Measurements from ENCODE around the gene NR2F2.

The NR2F2 gene

GRCh38 chr15:96345560-96346399, 15.3 kb downstream of the NR2F2 start:
- H3K4me3 ChIP-seq (ENCODE audit: low read length in 2 of 2): peak overlapping the region; percentile 6 to 67
- no peak for DNase-seq (ENCODE audit: low spot score)
- H3K4ac ChIP-seq (ENCODE audit: low read length): no peak overlapping the region
- peak overlapping the region; percentile 88 for H3K4me2 ChIP-seq (ENCODE audit: insufficient read depth, low read length, poor library complexity, severe bottlenecking)
- H3K9me3 ChIP-seq (replicated peaks in 1 of 2; ENCODE audit: control insufficient read depth in 2 of 2, insufficient read depth in 1 of 2, low read depth in 1 of 2, low read length in 2 of 2): no peaks in the 10 kb centered on the region
- peak overlapping the region; percentile 54 for H2AFZ ChIP-seq (ENCODE audit: low read length)
- no peak overlapping the region for H2BK5ac ChIP-seq (ENCODE audit: low read length)
- no peak overlapping the region for H2AK5ac ChIP-seq (ENCODE audit: low read depth, low read length)
- no peak overlapping the region for H3K27ac ChIP-seq (replicated peaks; ENCODE audit: low read length)
- no peak overlapping the region for H2BK120ac ChIP-seq (ENCODE audit: low read depth, low read length)
- peaks cover 53 to 54% of the 10 kb centered on the region in 2 donors for H3K4me1 ChIP-seq (ENCODE audit: control insufficient read depth in 2 of 2, insufficient read depth in 1 of 2, low read depth in 1 of 2, low read length in 2 of 2)
- no peak overlapping the region for H4K91ac ChIP-seq (ENCODE audit: low read depth, low read length, poor library complexity)
- H2BK12ac ChIP-seq (ENCODE audit: low read length): no peak overlapping the region
- H3K14ac ChIP-seq (ENCODE audit: low read length): peak overlapping the region; percentile 60
- no peak overlapping the region for H4K8ac ChIP-seq (ENCODE audit: low read depth, low read length)
- H2BK15ac ChIP-seq (ENCODE audit: low read length): peak overlapping the region; percentile 20
- WGBS, 2 donors (ENCODE audit: extremely low coverage in 2 of 2, insufficient read length in 2 of 2, insufficient replicate concordance in 1 of 2): no CpG with 5 or more reads among the region's 47 CpGs
- peak overlapping the region; percentile 52 for H3K23ac ChIP-seq (ENCODE audit: low read depth, low read length, poor library complexity)
- H3K9ac ChIP-seq (ENCODE audit: low read depth, low read length, poor library complexity): peak overlapping the region; percentile 72
- peak overlapping the region; percentile 89 for H3K18ac ChIP-seq (ENCODE audit: low read length)
- H3K27me3 ChIP-seq (ENCODE audit: control insufficient read depth in 3 of 3, insufficient read depth in 3 of 3, low read depth in 1 of 3, low read length in 3 of 3): no peaks in the 10 kb centered on the region
- H3K79me1 ChIP-seq (ENCODE audit: low read depth, low read length): peaks cover 11% of the 10 kb centered on the region
- H3K36me3 ChIP-seq (replicated peaks in 1 of 2; ENCODE audit: control insufficient read depth in 2 of 2, insufficient read depth in 2 of 2, low read length in 2 of 2): peaks cover 4 to 42% of the 10 kb centered on the region in 2 donors

DNA sequence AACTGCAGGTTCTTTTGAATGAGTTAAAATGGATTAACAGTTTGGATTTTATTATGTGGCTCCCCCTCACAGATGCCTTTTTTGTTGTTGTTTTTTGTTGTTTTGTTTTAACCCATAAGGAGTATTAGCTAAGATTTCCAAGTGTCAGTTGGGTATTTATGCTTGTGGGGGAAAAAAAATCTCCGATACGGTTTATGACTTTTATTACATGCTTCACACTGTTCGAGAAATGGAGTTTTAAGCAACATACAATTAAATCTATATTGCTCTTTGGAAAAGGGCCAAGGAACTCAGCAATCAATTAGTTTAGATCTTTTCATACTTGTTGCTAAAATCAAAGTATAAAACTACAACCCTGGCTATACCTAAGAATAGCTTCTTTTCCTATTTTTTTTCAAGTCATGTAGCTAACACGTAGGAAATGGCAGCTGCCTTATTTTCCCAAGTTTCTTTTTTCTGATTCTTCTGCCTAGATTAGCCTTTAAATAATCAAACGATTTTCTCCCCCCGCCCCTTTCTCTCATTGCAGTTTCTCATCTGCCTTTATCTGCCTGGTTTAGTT, 16.0 kb downstream of the NR2F2 start:
- H2BK5ac ChIP-seq (ENCODE audit: low read length): no peak overlapping the region
- H3K27me3 ChIP-seq (ENCODE audit: control insufficient read depth in 3 of 3, insufficient read depth in 3 of 3, low read depth in 1 of 3, low read length in 3 of 3): no peaks in the 10 kb centered on the region
- H3K27ac ChIP-seq (replicated peaks; ENCODE audit: low read length): no peak overlapping the region
- no peak overlapping the region for H2AFZ ChIP-seq (ENCODE audit: low read length)
- no peaks in the 10 kb centered on the region for H3K9me3 ChIP-seq (replicated peaks in 1 of 2; ENCODE audit: control insufficient read depth in 2 of 2, insufficient read depth in 1 of 2, low read depth in 1 of 2, low read length in 2 of 2)
- no peak overlapping the region for H3K9ac ChIP-seq (ENCODE audit: low read depth, low read length, poor library complexity)
- H3K4ac ChIP-seq (ENCODE audit: low read length): no peak overlapping the region
- H4K8ac ChIP-seq (ENCODE audit: low read depth, low read length): no peak overlapping the region
- H3K36me3 ChIP-seq (replicated peaks in 1 of 2; ENCODE audit: control insufficient read depth in 2 of 2, insufficient read depth in 2 of 2, low read length in 2 of 2): peaks cover 4 to 42% of the 10 kb centered on the region in 2 donors
- no CpG with 5 or more reads among the region's 6 CpGs for WGBS, 2 donors (ENCODE audit: extremely low coverage in 2 of 2, insufficient read length in 2 of 2, insufficient replicate concordance in 1 of 2)
- H4K91ac ChIP-seq (ENCODE audit: low read depth, low read length, poor library complexity): no peak overlapping the region
- no peak overlapping the region for H3K4me3 ChIP-seq (ENCODE audit: low read length in 2 of 2)
- peaks cover 11% of the 10 kb centered on the region for H3K79me1 ChIP-seq (ENCODE audit: low read depth, low read length)
- no peak overlapping the region for H2AK5ac ChIP-seq (ENCODE audit: low read depth, low read length)
- peak overlapping the region; percentile 88 for H3K4me2 ChIP-seq (ENCODE audit: insufficient read depth, low read length, poor library complexity, severe bottlenecking)
- no peak overlapping the region for H2BK120ac ChIP-seq (ENCODE audit: low read depth, low read length)
- no peak overlapping the region for H3K18ac ChIP-seq (ENCODE audit: low read length)
- no peak overlapping the region for H3K23ac ChIP-seq (ENCODE audit: low read depth, low read length, poor library complexity)
- no peak for DNase-seq (ENCODE audit: low spot score)
- H2BK12ac ChIP-seq (ENCODE audit: low read length): no peak overlapping the region
- peaks cover 50 to 59% of the 10 kb centered on the region in 2 donors for H3K4me1 ChIP-seq (ENCODE audit: control insufficient read depth in 2 of 2, insufficient read depth in 1 of 2, low read depth in 1 of 2, low read length in 2 of 2)
- no peak overlapping the region for H2BK15ac ChIP-seq (ENCODE audit: low read length)
- H3K14ac ChIP-seq (ENCODE audit: low read length): no peak overlapping the region

DNA sequence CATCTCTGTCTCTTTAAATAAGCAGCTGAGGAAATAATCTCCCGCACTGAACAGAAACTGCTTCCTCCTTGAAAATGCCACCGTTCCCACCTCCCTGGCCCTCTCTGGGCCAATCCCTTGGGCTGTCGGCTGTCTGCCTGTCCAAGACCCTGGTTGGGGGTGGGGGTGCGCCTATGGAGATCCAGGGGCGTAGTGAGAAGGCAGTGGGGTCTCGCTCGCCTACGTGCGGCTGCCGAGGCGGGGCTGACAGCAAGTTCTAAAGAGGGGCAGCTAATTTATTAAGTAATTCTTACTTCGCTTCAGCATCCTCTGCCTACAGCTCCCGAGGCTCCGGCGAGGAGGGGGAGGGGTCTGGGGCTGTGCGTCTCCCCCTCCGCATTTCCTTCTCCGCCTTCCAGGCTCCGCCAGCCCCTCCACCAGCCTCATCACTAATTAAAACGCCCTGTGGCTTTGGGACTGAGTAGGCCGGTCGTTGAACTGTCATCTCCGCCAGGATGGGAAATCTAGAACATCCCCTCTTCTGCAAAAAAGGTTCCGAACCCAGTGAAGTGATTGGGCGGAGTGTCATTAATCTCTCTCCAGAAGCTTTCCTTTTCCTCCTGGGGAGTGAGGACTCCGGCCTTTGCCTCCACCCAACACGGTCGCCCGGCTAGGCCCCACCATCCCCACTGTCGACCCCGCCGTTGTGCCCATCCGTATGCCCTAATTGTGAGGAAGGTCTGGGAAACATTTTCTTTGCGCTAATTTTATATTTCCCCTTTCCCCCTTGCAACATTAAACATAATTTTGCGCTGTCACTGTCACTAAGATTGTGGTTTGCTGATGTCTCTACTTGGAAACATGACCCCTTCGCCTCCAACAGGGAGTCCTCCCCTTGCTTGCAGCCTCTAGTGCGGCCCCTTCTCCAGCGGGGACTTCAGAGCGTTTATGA, 16.9 kb downstream of the NR2F2 start:
- Histone ChIP-seq H3K18ac (ENCODE audit: low read length) (peak overlapping the region; percentile 59), H2AK5ac (ENCODE audit: low read depth, low read length) (no peak overlapping the region), H3K4me3 (ENCODE audit: low read length in 2 of 2) (peak overlapping the region in 1 of 2 donors; percentile 27), H3K27ac (replicated peaks; ENCODE audit: low read length) (no peak overlapping the region), H3K9ac (ENCODE audit: low read depth, low read length, poor library complexity) (no peak overlapping the region), H3K14ac (ENCODE audit: low read length) (no peak overlapping the region), H3K79me1 (ENCODE audit: low read depth, low read length) (peaks cover 11% of the 10 kb centered on the region), H2BK12ac (ENCODE audit: low read length) (no peak overlapping the region), H3K4me1 (ENCODE audit: control insufficient read depth in 2 of 2, insufficient read depth in 1 of 2, low read depth in 1 of 2, low read length in 2 of 2) (peaks cover 48 to 60% of the 10 kb centered on the region in 2 donors), H3K4ac (ENCODE audit: low read length) (no peak overlapping the region), H4K8ac (ENCODE audit: low read depth, low read length) (no peak overlapping the region), H4K91ac (ENCODE audit: low read depth, low read length, poor library complexity) (no peak overlapping the region), H2BK5ac (ENCODE audit: low read length) (no peak overlapping the region), H2BK15ac (ENCODE audit: low read length) (no peak overlapping the region), H3K36me3 (replicated peaks in 1 of 2; ENCODE audit: control insufficient read depth in 2 of 2, insufficient read depth in 2 of 2, low read length in 2 of 2) (peaks cover 4 to 39% of the 10 kb centered on the region in 2 donors), H3K4me2 (ENCODE audit: insufficient read depth, low read length, poor library complexity, severe bottlenecking) (peak overlapping the region; percentile 80), H3K23ac (ENCODE audit: low read depth, low read length, poor library complexity) (no peak overlapping the region), H2AFZ (ENCODE audit: low read length) (no peak overlapping the region), H3K27me3 (ENCODE audit: control insufficient read depth in 3 of 3, insufficient read depth in 3 of 3, low read depth in 1 of 3, low read length in 3 of 3) (peaks cover 0 to 7% (median 0%) of the 10 kb centered on the region in 3 experiments), H3K9me3 (replicated peaks in 1 of 2; ENCODE audit: control insufficient read depth in 2 of 2, insufficient read depth in 1 of 2, low read depth in 1 of 2, low read length in 2 of 2) (no peaks in the 10 kb centered on the region), H2BK120ac (ENCODE audit: low read depth, low read length) (no peak overlapping the region)
- no peak for DNase-seq (ENCODE audit: low spot score)
- WGBS, 2 donors (ENCODE audit: extremely low coverage in 2 of 2, insufficient read length in 2 of 2, insufficient replicate concordance in 1 of 2): no CpG with 5 or more reads among the region's 39 CpGs
